Smooth muscle cell (in vitro differentiated cells): ENCODE data around the gene OPCML. TPM values are rescaled to one million over a fixed set of nuclear protein-coding genes. Genes with fewer than 3 reads are reported as not detected.

Experiments used
- DNase-seq: peaks from one replicate; lab custom pipeline; 2025; ENCODE audit not compliant: unreplicated experiment; lab: John Stamatoyannopoulos, UW
- H2AFZ ChIP-seq: fragments of 200-600 bp; sonication (generic); 2 replicates; pipeline ENCODE4 v1.6.0; 2016; ENCODE audit warnings: antibody characterized with exemption, low read depth, mild to moderate bottlenecking
- H3F3A ChIP-seq: fragments of 200-600 bp; sonication (generic); 2 replicates; pipeline ENCODE4 v1.6.0; 2017; ENCODE audit warnings: antibody characterized with exemption, low read depth
- H3K27ac ChIP-seq: fragments of 200-600 bp; sonication (generic); 2 replicates; pipeline ENCODE4 v1.5.1; 2016; ENCODE audit warnings: low read depth, mild to moderate bottlenecking
- H3K27me3 ChIP-seq: fragments of 200-600 bp; sonication (generic); 2 replicates; pipeline ENCODE4 v1.6.1; 2016; ENCODE audit warnings: low read depth, mild to moderate bottlenecking
- H3K36me3 ChIP-seq: fragments of 200-600 bp; sonication (generic); 2 replicates; pipeline ENCODE4 v1.5.1; 2016; ENCODE audit warnings: low read depth
- H3K4me1 ChIP-seq: fragments of 200-600 bp; sonication (generic); 2 replicates; pipeline ENCODE4 v1.5.1; 2016; ENCODE audit warnings: low read depth
- H3K4me2 ChIP-seq: fragments of 200-600 bp; sonication (generic); 2 replicates; pipeline ENCODE4 v1.6.0; 2016; ENCODE audit warnings: mild to moderate bottlenecking
- H3K4me3 ChIP-seq: fragments of 200-600 bp; sonication (generic); 2 replicates; pipeline ENCODE4 v1.5.1; 2016; ENCODE audit warnings: mild to moderate bottlenecking
- H3K79me2 ChIP-seq: fragments of 200-600 bp; sonication (generic); 2 replicates; pipeline ENCODE4 v1.6.0; 2016; ENCODE audit warnings: low read depth, mild to moderate bottlenecking
- H3K9ac ChIP-seq: fragments of 200-600 bp; sonication (generic); 2 replicates; pipeline ENCODE4 v1.6.0; 2016; ENCODE audit warnings: low read depth
- H3K9me3 ChIP-seq: fragments of 200-600 bp; sonication (generic); replicated peaks from 2 replicates; pipeline ENCODE4 v1.5.1; 2016; ENCODE audit warnings: low read depth
- H4K20me1 ChIP-seq: fragments of 200-600 bp; sonication (generic); 2 replicates; pipeline ENCODE4 v1.6.0; 2016; ENCODE audit warnings: low read depth
- WGBS: methylation state at CpG from one replicate; pipeline ENCODE4 v1.1.7; 2016; ENCODE audit warnings: low lambda C conversion rate; 5-methylcytosine and 5-hydroxymethylcytosine counted together
- polyA plus RNA-seq: library from polyadenylated mRNA; unstranded; fragments of >200 nt; fragmentation: Nextera tagmentation; extraction: Ambion mirVana; gene quantifications from 2 replicates; pipeline ENCODE4 v1.2.1, GENCODE V29; 2016
- total RNA-seq: library from RNA; depleted of rRNA; stranded (reverse); fragments of >200 nt; gene quantifications from 2 replicates; pipeline ENCODE4 v1.2.3, GENCODE V29; 2014
- TF ChIP-seq, protein P1 (sequence below): fragments of 200-600 bp; sonication (generic); IDR thresholded peaks from 2 replicates; pipeline ENCODE4 v1.5.1; 2017; ENCODE audit warnings: borderline replicate concordance, mild to moderate bottlenecking, antibody characterized with exemption; ENCODE audit not compliant: insufficient read depth, poor library complexity, severe bottlenecking

OPCML gene
- total and polyA plus RNA-seq, 2 experiments from 2014 or later = 0.42 to 0.58 TPM

DNA sequence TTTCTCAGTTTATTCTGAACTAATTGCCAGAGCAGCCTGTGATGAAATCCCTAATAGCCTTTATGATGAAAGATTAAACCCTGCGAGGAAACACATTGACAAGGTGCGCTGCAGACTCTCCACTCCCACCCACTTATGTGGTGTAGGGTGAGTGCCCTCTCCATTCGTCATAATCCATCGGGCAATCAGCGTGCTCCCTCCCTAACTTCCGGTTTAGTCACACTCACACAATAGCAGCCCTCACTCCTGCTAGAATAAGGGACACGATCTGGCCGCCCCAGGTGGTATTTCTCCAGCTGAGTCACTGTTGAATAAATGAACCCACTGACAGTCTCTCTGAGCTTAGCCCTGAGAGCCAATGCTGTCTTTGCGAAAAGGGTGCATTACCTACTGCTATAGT is 188.3 kb downstream of the OPCML start:
- H3K4me1 ChIP-seq = no peaks in the 10 kb centered on the region
- H3K9ac ChIP-seq = no peak overlapping the region
- H3K36me3 ChIP-seq = no peaks in the 10 kb centered on the region
- no peaks in the 10 kb centered on the region for H4K20me1 ChIP-seq
- no peaks in the 10 kb centered on the region for H3K79me2 ChIP-seq
- H3K4me3 ChIP-seq = no peak overlapping the region
- WGBS = 54% methylated on average over 9 of the region's 9 CpGs
- H3K27ac ChIP-seq = no peak overlapping the region
- DNase-seq = no peak
- H3F3A ChIP-seq = no peaks in the 10 kb centered on the region
- H2AFZ ChIP-seq = no peak overlapping the region
- H3K27me3 ChIP-seq = peaks cover 12% of the 10 kb centered on the region
- TF ChIP-seq, protein P1, sequence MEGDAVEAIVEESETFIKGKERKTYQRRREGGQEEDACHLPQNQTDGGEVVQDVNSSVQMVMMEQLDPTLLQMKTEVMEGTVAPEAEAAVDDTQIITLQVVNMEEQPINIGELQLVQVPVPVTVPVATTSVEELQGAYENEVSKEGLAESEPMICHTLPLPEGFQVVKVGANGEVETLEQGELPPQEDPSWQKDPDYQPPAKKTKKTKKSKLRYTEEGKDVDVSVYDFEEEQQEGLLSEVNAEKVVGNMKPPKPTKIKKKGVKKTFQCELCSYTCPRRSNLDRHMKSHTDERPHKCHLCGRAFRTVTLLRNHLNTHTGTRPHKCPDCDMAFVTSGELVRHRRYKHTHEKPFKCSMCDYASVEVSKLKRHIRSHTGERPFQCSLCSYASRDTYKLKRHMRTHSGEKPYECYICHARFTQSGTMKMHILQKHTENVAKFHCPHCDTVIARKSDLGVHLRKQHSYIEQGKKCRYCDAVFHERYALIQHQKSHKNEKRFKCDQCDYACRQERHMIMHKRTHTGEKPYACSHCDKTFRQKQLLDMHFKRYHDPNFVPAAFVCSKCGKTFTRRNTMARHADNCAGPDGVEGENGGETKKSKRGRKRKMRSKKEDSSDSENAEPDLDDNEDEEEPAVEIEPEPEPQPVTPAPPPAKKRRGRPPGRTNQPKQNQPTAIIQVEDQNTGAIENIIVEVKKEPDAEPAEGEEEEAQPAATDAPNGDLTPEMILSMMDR = no peak
- no peak overlapping the region for H3K4me2 ChIP-seq
- no peaks in the 10 kb centered on the region for H3K9me3 ChIP-seq

DNA sequence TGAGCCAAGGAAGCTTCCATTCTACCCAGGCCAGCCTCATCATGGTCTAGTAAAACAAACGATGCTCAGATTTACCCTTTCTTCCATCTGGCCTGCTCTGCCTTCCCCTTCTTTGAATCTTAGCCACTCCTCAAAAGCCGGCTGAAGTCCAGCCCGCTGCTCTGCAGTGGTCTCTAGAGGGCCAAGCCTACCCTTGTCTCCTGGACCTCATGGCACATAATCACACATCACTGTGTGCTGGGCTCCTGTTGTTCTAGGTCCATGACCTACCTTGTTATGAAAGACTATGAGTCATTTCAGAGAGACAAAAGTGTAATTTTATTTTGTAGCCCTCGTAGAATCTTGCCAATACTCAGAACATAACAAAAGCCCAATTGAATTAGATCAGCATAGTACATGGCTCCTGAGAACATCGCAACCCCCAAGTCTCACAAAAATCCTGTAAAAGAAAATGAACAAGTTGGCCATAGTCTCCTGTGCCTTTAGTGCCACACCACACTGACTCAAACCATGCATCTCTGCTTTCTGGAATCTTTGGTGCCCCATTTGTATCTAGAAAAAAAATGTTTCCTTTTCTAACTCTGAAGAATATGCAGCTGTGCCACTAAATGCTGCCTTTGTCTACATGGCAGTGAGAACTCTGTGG is 192.7 kb downstream of the OPCML start:
- no peak overlapping the region for H3K4me2 ChIP-seq
- H3K79me2 ChIP-seq = no peaks in the 10 kb centered on the region
- no peaks in the 10 kb centered on the region for H3K9me3 ChIP-seq
- no peak overlapping the region for H3K4me3 ChIP-seq
- DNase-seq = no peak
- no peaks in the 10 kb centered on the region for H3K36me3 ChIP-seq
- TF ChIP-seq, protein P1 = no peak
- H3K27ac ChIP-seq = no peak overlapping the region
- H3K9ac ChIP-seq = no peak overlapping the region
- H3K27me3 ChIP-seq = no peaks in the 10 kb centered on the region
- WGBS = 83% methylated on average over 5 of the region's 5 CpGs
- H2AFZ ChIP-seq = no peak overlapping the region
- H3F3A ChIP-seq = no peaks in the 10 kb centered on the region
- H4K20me1 ChIP-seq = no peaks in the 10 kb centered on the region
- peaks cover 4% of the 10 kb centered on the region for H3K4me1 ChIP-seq

DNA sequence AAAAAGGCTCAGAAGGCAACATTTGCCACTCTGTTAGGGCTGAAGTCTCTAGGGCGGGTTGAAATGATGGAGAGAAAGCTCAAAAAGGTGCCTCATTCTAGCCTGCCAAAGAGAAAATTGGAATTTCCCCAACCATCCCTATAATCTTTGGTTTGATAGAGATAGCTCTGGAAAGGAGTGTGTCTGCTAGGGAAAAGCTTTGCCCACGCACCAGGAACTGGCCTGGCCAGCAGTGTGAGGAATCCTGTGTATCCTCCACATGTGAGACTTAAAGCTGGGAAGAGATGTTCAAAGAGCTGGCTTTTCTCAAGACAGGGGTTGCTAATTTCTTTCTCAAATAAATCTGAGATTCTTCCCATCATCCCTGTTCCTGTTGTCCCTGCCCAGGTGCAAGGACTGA is 193.7 kb downstream of the OPCML start:
- H3K4me3 ChIP-seq = no peak overlapping the region
- no peaks in the 10 kb centered on the region for H3K36me3 ChIP-seq
- DNase-seq = no peak
- no peak overlapping the region for H3K27ac ChIP-seq
- no peak overlapping the region for H2AFZ ChIP-seq
- H3K4me2 ChIP-seq = no peak overlapping the region
- TF ChIP-seq, protein P1 = no peak
- WGBS = 86% methylated on average over 2 of the region's 2 CpGs
- H3F3A ChIP-seq = no peaks in the 10 kb centered on the region
- H4K20me1 ChIP-seq = no peaks in the 10 kb centered on the region
- H3K4me1 ChIP-seq = peaks cover 4% of the 10 kb centered on the region
- no peaks in the 10 kb centered on the region for H3K79me2 ChIP-seq
- H3K9me3 ChIP-seq = no peaks in the 10 kb centered on the region
- no peak overlapping the region for H3K9ac ChIP-seq
- no peaks in the 10 kb centered on the region for H3K27me3 ChIP-seq

DNA sequence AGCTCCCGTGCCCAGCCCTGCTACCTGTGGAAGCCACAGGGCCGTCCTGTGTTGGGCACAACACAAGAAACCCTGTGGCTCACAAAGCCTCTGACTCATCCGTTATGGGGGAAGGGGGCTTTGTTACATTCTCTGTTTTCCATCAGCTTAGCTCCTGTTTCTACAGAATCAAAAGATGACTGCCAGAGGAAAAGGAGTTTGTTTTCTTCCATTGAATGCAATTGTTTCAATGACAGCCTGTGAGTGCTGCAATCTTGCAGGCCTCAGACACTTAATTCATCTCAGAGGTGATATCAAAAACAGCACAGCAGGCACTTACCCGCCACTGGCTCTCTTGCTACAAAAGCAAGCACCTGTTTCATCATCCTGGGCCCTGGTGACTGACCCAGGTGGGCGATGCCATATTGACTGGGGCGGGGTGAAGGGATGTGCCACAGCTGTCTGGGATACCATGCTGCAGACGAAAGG is 194.3 kb downstream of the OPCML start:
- 64% methylated on average over 7 of the region's 7 CpGs for WGBS
- H3K4me3 ChIP-seq = no peak overlapping the region
- TF ChIP-seq, protein P1 = no peak

More for the DNA sequence above, 194.3 kb downstream of the OPCML start:
- H2AFZ ChIP-seq = no peak overlapping the region
- H3F3A ChIP-seq = no peaks in the 10 kb centered on the region
- H3K4me1 ChIP-seq = peaks cover 4% of the 10 kb centered on the region
- H4K20me1 ChIP-seq = no peaks in the 10 kb centered on the region
- H3K9ac ChIP-seq = no peak overlapping the region
- DNase-seq = no peak
- H3K27me3 ChIP-seq = no peaks in the 10 kb centered on the region
- H3K9me3 ChIP-seq = no peaks in the 10 kb centered on the region
- H3K79me2 ChIP-seq = no peaks in the 10 kb centered on the region
- no peak overlapping the region for H3K4me2 ChIP-seq
- no peaks in the 10 kb centered on the region for H3K36me3 ChIP-seq
- H3K27ac ChIP-seq = no peak overlapping the region
